ENCODE data around the gene IGF1R. TPM values are rescaled to one million over a fixed set of nuclear protein-coding genes. Genes with fewer than 3 reads are reported as not detected.
A peak's percentile ranks its signal among the peaks of the same experiment; 100 is the strongest.

Gene IGF1R
- total RNA-seq, 1 experiment from 2014 or later, result 125 TPM

GRCh38 chr15:98873441-98874218 lies 225.3 kb downstream of the IGF1R start:
- H3K4me1 Mint-ChIP-seq, result peaks cover 66% of the 10 kb centered on the region
- TF ChIP-seq SOX15 (CRISPR knock-in tag; IDR thresholded peaks at IDR 0.05) (no peak), TCF7 (CRISPR knock-in tag; IDR thresholded peaks at IDR 0.05; ENCODE audit: low read depth) (no peak), ATF2 (CRISPR knock-in tag; IDR thresholded peaks at IDR 0.05; ENCODE audit: borderline replicate concordance, low read depth) (no peak), CREB1 (CRISPR knock-in tag; IDR thresholded peaks at IDR 0.05) (no peak), ATF3 (CRISPR knock-in tag; conservative IDR thresholded peaks at IDR 0.05) (no peak), ZNF396 (CRISPR knock-in tag; IDR thresholded peaks at IDR 0.05; ENCODE audit: borderline replicate concordance) (no peak), ZNF317 (CRISPR knock-in tag; IDR thresholded peaks at IDR 0.05; ENCODE audit: borderline replicate concordance, low read depth) (no peak)
- peak overlapping the region; percentile 4; the same call in 1 of the 2 replicates for H3K27ac Mint-ChIP-seq
- H3K9me3 Mint-ChIP-seq, result no peaks in the 10 kb centered on the region
- ChIA-PET CTCF (interaction anchor here (0.8 to 1.4 kb wide), 5 partner anchors 8 to 355 kb away, joined by 3 to 7 read pairs (median 4); no protein-coding TSS in a partner anchor), POLR2A (no interaction called here)
- H3K27me3 Mint-ChIP-seq (ENCODE audit: low read depth), result no peaks in the 10 kb centered on the region
- no peak for DNase-seq (ENCODE audit: low spot score)
- peak; percentile 53 for ATAC-seq
- no peak overlapping the region; the same call in 1 of the 2 replicates for H3K4me3 Mint-ChIP-seq
- H3K36me3 Mint-ChIP-seq, result no peaks in the 10 kb centered on the region

- Mint-ChIP-seq H3K9me3 (no peaks in the 10 kb centered on the region), H3K4me1 (peaks cover 63% of the 10 kb centered on the region), H3K27ac (peak overlapping the region; percentile 4; the same call in 1 of the 2 replicates), H3K36me3 (no peaks in the 10 kb centered on the region), H3K27me3 (ENCODE audit: low read depth) (no peaks in the 10 kb centered on the region), H3K4me3 (no peak overlapping the region)
- ATAC-seq (no peak), DNase-seq (ENCODE audit: low spot score) (no peak)
- ChIA-PET CTCF (interaction anchor here (1.2 to 1.5 kb wide), 4 partner anchors 10 to 446 kb away, joined by 3 to 6 read pairs (median 4); no protein-coding TSS in a partner anchor), POLR2A (interaction anchor here (0.7 kb wide), 1 partner anchor 154 kb away, joined by 4 read pairs; no protein-coding TSS in a partner anchor)
- TF ChIP-seq GRHL2 (CRISPR knock-in tag; IDR thresholded peaks at IDR 0.05; ENCODE audit: insufficient replicate concordance, severe bottlenecking), result no peak
- no peak for TF ChIP-seq FOXP1 (CRISPR knock-in tag; IDR thresholded peaks at IDR 0.05; ENCODE audit: borderline replicate concordance)
- TF ChIP-seq ATF2 (CRISPR knock-in tag; IDR thresholded peaks at IDR 0.05; ENCODE audit: borderline replicate concordance, low read depth), result no peak
- no peak for TF ChIP-seq MYBL2 (CRISPR knock-in tag; IDR thresholded peaks at IDR 0.05)
- no peak for TF ChIP-seq ZNF232 (CRISPR knock-in tag; IDR thresholded peaks at IDR 0.05)
- TF ChIP-seq NFE2L1 (CRISPR knock-in tag; IDR thresholded peaks at IDR 0.05), result no peak
- no peak for TF ChIP-seq ZNF219 (CRISPR knock-in tag; IDR thresholded peaks at IDR 0.05; ENCODE audit: borderline replicate concordance)
- TF ChIP-seq ZNF423 (CRISPR knock-in tag; IDR thresholded peaks at IDR 0.05), result no peak
- no peak for TF ChIP-seq ETV6 (CRISPR knock-in tag; IDR thresholded peaks at IDR 0.05)
- TF ChIP-seq, protein P1, sequence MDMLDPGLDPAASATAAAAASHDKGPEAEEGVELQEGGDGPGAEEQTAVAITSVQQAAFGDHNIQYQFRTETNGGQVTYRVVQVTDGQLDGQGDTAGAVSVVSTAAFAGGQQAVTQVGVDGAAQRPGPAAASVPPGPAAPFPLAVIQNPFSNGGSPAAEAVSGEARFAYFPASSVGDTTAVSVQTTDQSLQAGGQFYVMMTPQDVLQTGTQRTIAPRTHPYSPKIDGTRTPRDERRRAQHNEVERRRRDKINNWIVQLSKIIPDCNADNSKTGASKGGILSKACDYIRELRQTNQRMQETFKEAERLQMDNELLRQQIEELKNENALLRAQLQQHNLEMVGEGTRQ (CRISPR knock-in tag; IDR thresholded peaks at IDR 0.05), result no peak
- TF ChIP-seq EMX1 (CRISPR knock-in tag; IDR thresholded peaks at IDR 0.05), result no peak
- TF ChIP-seq, protein P2, sequence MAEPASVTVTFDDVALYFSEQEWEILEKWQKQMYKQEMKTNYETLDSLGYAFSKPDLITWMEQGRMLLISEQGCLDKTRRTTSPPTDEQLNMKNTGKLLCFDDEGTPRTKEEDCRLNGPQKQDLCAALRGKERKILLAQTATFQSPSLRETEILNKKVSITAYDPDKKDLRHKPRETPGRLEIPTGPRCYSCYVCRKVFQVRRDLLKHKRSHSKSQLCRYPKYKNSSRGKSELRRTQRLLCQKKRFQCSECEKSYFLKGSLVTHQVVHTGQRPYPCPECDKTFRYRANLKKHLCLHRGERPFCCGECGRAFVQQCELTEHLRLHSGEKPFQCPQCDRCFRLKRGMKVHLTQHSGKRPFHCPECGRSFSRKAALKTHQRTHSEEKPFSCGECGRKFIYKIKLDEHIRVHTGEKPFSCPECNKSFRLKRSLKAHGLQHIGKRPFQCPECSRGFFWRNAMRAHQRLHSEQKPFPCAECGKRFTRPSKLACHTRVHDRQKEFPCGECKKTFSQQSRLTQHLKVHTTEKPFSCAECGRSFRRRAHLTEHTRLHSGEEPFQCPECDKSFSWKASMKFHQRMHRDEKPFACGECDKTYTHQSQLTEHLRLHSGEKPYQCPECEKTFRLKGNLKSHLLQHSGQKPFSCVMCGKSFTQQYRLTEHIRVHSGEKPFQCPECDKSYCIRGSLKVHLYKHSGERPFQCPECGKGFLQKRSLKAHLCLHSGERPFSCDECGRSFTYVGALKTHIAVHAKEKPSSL (CRISPR knock-in tag; conservative IDR thresholded peaks at IDR 0.05), result no peak
- TF ChIP-seq ATF1 (CRISPR knock-in tag; IDR thresholded peaks at IDR 0.05), result no peak
- TF ChIP-seq RELA (CRISPR knock-in tag; IDR thresholded peaks at IDR 0.05; ENCODE audit: borderline replicate concordance), result no peak
- TF ChIP-seq JAZF1 (CRISPR knock-in tag; IDR thresholded peaks at IDR 0.05), result no peak
- no peak for TF ChIP-seq SMAD4 (CRISPR knock-in tag; IDR thresholded peaks at IDR 0.05)
- no peak for TF ChIP-seq TEAD4 (CRISPR knock-in tag; IDR thresholded peaks at IDR 0.05)
- no peak for TF ChIP-seq CBFB (CRISPR knock-in tag; IDR thresholded peaks at IDR 0.05; ENCODE audit: low read depth)
Measured at GRCh38 chr15:98874370-98874769, 226.0 kb downstream of the IGF1R start.

Data from WTC11 (cell line).